GM18526 (cell line): Measurements from ENCODE around the gene CDC6.

ENCODE experiments used
- POLR2A ChIP-seq: IDR thresholded peaks from 3 replicates; pipeline ENCODE4 v1.6.1; 2011; ENCODE audit not compliant: insufficient read length; ENCODE audit errors: extremely low read depth

Gene CDC6, protein sequence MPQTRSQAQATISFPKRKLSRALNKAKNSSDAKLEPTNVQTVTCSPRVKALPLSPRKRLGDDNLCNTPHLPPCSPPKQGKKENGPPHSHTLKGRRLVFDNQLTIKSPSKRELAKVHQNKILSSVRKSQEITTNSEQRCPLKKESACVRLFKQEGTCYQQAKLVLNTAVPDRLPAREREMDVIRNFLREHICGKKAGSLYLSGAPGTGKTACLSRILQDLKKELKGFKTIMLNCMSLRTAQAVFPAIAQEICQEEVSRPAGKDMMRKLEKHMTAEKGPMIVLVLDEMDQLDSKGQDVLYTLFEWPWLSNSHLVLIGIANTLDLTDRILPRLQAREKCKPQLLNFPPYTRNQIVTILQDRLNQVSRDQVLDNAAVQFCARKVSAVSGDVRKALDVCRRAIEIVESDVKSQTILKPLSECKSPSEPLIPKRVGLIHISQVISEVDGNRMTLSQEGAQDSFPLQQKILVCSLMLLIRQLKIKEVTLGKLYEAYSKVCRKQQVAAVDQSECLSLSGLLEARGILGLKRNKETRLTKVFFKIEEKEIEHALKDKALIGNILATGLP

DNA sequence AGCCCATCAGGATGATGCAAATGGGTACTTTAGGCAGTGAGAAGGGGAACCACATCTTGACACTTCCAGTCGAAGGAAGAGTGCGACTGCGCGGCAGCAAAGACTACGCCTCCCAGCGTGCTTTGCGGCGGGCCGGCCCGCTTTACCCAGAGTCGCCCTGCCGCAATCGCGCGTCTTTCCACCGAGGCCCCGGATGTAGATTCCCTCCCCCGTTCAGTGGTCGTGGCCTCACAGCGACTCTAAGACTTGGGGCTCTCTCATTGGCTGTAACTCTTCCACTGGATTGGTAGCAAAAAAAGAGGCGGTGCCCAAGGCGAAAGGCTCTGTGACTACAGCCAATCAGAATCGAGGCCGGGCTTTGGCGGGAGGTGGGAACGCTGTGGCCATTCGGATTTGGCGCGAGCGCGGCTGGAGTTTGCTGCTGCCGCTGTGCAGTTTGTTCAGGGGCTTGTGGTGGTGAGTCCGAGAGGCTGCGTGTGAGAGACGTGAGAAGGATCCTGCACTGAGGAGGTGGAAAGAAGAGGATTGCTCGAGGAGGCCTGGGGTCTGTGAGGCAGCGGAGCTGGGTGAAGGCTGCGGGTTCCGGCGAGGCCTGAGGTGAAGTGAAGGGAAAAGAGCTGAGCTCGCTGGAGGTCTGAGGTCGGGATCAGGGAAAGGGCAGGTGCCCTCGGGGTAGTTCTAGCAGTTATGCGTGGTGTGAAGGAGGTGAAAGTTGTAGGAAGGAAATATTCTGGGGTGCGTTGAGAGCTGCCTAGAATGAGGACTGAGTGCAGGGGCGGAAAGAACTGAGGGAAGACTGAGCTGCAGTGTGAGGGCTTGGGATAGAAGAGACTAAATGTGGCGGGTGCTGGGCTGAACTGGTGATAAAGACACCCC is at the start of gene CDC6:
CDC6 (plus strand) TSS at position 386 of the 876 bp plus-strand sequence. CDS start 1,542 bp downstream, outside the sequence.
- TF ChIP-seq POLR2A, result peak; percentile 87

DNA sequence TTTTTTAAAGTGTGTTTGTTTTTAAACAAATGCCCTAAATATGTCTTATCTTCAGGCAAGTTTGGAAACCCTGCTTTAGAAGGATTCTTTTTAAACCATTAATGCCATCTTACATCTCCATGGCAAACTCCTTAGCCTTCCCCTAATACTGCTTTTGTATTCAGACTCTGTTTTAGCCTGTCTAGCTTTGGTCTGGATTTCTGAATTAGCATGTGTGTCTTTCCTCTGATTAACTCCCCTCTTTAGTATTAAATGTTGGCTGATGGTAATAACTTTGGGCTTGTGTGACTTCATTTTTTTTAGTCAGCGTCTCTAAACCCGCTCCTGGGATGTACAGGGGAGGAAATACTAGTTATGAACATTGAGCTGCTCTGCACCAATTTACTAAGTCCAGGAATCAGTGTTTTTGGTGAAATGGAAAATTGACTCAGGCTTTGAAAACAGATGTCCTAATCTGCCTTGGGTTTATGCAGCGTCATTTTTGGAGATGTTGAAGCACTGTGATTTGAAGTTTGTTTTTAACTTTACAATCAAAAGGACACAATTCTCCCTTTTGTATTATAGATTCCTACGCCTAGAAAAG is 46.3 kb upstream of the CDC6 start:
- no peak for TF ChIP-seq POLR2A

DNA sequence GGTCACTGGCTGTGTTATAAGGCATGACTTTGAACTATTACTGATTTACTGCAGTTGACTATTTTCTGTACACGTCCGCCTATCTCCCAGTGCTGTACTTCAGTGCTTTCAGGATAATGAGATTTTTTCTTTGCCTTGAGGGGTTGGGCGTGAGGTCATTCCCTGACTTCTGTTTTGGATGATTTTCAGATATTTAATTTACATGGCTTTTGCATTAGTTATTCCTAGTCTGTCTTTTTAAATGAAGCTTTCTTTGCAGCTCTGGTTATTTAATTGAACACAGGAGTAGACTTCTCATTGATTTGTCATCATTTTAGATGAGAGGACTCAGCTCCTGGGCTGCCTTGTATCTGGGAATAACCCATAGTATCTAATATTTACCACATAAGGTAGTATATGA is 44.9 kb upstream of the CDC6 start:
- no peak for TF ChIP-seq POLR2A

DNA sequence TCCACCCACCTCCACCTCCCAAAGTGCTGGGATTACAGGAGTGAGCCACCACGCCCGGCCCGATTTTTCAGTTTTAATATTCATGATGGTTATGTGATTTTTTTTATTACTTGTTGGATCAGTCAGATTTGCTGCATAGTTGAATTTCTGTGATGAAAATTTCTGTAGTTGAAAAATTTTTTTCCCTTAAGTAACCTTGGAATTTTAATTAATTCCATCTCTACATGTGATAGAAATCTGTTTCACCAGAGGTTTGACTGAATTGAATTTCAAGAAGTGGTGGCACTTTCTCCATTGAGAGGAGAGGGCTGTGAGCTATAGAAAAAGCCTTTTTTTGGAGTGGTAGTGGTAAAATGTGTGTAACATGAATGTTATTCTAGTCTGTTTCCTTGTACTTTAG is 43.9 kb upstream of the CDC6 start:
- TF ChIP-seq POLR2A, result no peak

DNA sequence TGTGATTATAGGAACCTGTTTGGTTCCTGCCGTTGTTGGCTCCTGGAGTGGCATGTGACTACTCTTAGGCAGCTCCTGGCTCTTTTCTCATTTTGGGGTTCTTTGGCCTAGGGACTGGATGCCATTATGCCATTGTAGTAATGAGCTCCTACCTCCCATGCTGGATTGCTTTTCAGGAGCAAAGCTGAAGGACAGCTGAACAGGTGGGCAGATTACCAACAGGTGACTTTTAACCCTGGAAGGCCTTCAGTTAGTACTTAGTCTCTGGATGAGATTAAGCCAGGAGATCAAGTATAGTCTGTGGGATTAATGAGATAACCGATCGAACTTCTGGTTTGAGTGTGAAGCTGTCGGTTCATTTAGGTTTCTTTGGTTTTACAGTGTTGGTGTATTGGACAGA is 43.4 kb upstream of the CDC6 start:
- no peak for TF ChIP-seq POLR2A

DNA sequence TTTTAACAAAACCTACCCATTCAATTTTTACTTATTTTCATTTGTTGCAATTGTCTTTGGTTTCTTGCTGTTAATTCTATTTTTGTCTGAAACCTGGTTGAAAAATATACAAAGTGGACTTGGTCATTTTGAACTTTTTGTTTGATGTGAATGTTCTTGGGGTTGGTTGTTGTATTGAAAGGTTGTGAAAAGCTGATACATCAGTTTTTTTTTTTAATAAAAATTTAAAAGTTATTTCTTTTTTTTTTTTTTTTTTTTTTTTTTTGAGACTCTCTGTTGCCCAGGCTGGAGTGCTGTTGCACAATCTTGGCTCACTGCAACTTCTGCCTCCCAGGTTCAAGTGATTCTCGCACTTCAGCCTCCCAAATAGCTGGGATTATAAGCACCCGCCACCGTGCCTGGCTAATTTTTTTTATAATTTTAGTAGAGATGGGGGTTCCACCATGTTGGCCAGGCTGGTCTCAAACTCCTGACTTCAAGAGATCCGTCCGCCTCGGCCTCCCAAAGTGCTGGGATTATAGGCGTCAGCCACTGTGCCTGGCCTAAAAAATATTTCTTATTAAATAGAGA is 39.7 kb upstream of the CDC6 start:
- no peak for TF ChIP-seq POLR2A

DNA sequence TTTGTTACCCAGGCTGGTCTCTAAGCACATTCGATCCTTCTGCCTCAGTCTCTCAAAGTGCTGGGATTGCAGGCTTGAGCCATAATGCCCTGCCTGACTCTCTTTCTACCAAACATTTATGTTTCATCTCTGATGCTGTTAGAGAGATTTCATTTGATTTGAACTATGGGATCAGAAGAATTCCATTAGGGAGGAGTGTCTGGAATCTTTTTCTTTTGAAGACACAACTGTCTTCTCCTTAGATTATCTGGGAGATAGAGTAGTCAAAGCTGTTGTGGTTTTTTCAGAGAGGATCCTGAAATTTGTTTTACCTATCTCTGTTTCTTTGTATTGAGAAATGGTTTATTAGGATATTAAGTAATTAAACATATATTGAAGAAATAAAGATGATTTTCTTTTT is 39.2 kb upstream of the CDC6 start:
- TF ChIP-seq POLR2A, result no peak

DNA sequence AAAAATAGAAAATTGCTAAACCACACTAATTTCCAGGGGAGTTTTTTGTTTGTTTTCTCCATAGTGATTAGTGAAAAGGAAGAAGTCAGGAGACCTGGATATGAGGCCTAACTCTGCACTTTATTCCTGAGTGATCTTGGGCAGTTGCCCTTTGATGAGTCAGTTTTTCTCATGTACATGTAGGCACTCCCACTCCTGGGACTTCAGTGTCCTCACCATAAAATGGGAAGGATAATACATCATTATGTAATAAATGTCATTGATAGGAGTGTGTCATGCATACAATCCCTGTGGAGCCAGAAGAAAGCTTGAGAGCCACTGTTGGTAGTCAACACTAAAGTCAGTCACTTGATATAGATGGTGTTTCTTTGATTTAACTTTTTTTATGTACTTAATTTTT is 36.1 kb upstream of the CDC6 start:
- no peak for TF ChIP-seq POLR2A

DNA sequence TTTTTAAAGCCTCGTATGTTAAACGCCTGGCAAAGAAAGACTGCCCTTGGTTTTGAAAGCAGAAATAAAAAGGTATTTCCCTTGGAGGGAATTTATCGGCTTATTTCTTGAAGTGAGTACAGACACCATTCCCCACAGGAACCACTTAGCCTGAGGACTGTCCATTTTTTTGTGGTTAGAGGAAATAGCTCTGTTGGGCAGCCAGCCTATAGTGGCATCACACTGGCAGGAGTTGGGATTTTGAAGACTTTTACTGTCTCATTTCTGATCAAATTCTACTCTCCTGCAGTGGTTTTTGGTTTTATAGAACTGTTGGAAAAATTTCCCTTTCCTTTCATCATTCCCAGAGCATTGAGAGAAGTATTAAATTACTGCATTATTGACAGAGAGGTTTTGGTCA is 34.1 kb upstream of the CDC6 start:
- no peak for TF ChIP-seq POLR2A

DNA sequence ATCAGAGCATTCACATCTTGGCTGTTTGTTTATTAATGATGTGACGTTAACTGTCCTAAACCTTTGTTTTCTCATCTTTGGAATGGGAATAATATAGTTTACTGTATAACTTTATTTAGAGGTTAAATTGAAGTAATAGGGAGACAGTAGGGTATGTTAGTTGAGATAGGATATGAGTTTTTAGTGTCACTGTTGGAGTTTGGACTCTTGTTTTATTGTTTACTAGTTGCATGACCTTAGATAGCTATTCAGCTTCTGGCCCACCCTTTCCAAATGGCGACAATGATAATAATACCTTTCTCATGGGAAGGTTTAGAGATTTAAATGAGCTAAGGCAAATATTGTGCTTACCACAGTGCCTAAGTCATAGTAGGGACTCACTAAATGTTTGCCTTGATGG is 28.2 kb upstream of the CDC6 start:
- no peak for TF ChIP-seq POLR2A

DNA sequence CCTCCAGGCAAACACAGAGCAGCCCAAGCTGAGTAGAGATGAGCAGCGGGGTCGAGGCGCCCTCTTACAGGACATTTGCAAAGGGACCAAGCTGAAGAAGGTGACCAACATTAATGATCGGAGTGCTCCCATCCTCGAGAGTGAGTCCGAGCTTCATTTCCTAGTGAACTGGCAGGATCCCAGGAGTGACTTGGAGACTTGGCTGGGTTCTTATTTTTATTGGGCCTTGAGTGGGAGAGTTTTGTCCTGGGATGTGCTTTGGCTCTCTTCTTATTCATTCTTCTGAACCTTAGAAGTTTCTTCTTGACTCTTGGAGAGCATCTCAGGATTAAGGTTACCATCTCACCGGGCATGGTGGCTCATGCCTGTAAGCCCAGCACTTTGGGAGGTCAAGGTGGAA is 27.2 kb upstream of the CDC6 start:
- no peak for TF ChIP-seq POLR2A

DNA sequence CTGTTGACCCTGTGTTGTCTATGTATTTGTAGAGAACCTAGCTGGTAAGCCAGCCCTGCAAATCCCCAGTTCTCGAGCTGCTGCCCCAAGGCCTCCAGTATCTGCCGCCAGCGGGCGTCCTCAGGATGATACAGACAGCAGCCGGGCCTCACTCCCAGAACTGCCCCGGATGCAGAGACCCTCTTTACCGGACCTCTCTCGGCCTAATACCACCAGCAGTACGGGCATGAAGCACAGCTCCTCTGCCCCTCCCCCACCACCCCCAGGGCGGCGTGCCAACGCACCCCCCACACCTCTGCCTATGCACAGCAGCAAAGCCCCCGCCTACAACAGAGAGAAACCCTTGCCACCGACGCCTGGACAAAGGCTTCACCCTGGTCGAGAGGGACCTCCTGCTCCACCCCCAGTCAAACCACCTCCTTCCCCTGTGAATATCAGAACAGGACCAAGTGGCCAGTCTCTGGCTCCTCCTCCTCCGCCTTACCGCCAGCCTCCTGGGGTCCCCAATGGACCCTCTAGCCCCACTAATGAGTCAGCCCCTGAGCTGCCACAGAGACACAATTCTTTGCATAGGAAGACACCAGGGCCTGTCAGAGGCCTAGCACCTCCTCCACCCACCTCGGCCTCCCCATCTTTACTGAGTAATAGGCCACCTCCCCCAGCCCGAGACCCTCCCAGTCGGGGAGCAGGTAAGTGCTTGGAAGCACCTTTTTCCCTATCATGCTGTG is 23.1 kb upstream of the CDC6 start:
- no peak for TF ChIP-seq POLR2A

DNA sequence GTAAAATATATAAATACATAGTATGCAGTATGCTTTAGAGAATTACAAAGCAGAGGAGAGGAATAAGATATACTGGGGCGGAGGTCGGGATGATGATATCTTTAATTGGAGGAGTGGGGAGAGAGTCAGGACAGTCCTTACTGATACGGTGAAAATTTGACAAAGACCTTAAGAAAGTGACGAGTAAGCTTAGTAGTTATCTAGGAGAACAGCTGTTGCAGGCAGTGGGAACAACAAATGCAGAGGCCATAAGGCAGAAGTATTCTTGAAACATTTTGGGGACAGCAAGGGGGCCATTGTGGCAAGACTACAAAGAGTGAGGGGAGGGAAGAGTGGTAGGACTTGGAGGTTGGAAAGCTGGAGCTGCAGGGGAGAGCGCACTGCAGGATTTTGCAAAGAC is 22.3 kb upstream of the CDC6 start:
- TF ChIP-seq POLR2A, result no peak

DNA sequence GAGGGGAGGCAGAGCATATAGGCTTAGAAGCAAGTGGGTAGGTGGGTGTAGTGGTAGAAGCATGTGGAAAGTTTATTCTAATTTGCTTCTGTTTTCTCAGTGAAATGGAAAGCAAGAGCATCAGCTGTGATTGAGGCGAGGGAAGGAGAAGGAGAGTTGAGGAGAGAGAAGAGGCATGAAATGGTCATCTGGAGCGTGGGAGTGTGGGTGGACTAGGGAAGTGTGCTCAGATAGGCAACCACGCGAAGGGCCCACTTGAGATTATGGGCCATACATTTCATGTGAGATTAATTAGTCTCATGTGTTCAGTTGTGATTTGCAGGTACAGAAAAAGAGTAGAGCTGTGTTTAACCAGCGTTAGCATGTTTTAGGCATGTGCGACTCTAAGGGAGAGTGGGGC is 20.8 kb upstream of the CDC6 start:
- TF ChIP-seq POLR2A, result no peak
